Measurements from ENCODE around the gene BMP4.

Gene BMP4

GRCh38 chr14:53943751-53944083 is 12.9 kb downstream of the BMP4 start:
- no peak for DNase-seq

GRCh38 chr14:53942970-53943750 is 13.5 kb downstream of the BMP4 start:
- DNase-seq: no peak

- DNase-seq: no peak
These were observed 18.3 kb downstream of the BMP4 start for GRCh38 chr14:53938136-53938837.

- DNase-seq: no peak
These were observed 21.7 kb downstream of the BMP4 start for GRCh38 chr14:53934778-53935414.

- no peak for DNase-seq
These were observed 23.7 kb downstream of the BMP4 start for GRCh38 chr14:53932966-53933365.

GRCh38 chr14:53929871-53930715 is 26.5 kb downstream of the BMP4 start:
- DNase-seq: peak; percentile 2

GRCh38 chr14:53927171-53927570 is 29.5 kb downstream of the BMP4 start:
- DNase-seq: no peak

- DNase-seq: no peak
These were observed 31.3 kb downstream of the BMP4 start for GRCh38 chr14:53925201-53925766.

GRCh38 chr14:53924753-53925152 is 31.9 kb downstream of the BMP4 start:
- DNase-seq: no peak

GRCh38 chr14:53921027-53921426 is 35.6 kb downstream of the BMP4 start:
- no peak for DNase-seq

GRCh38 chr14:53916239-53916638 is 40.4 kb downstream of the BMP4 start:
- no peak for DNase-seq

- no peak for DNase-seq
These were observed 41.1 kb downstream of the BMP4 start for GRCh38 chr14:53915364-53916014.

- DNase-seq: no peak
These were observed 44.6 kb downstream of the BMP4 start for GRCh38 chr14:53912021-53912420.

- DNase-seq: no peak
These were observed 48.2 kb downstream of the BMP4 start for GRCh38 chr14:53908416-53908815.

GRCh38 chr14:53902307-53902706 is 54.3 kb downstream of the BMP4 start:
- no peak for DNase-seq

GRCh38 chr14:53900499-53900898 is 56.1 kb downstream of the BMP4 start:
- DNase-seq: no peak
